HG03103 (cell line): ENCODE results near the gene TARS3.
"Not testable (repeated sequence)": the region's sequence is repeated elsewhere in the genome, so short reads cannot be mapped to it uniquely, and the experiment has no call there.

Source experiments
- ATAC-seq: cut with Tn5 transposase; IDR thresholded peaks from one replicate; pipeline ENCODE4 v1.9.1; 2021; ENCODE audit warnings: low read depth; ENCODE audit not compliant: unreplicated experiment

The TARS3 gene

GRCh38 chr15:101633356-101633755, 90.9 kb downstream of the TARS3 start:
- no peak for ATAC-seq

DNA sequence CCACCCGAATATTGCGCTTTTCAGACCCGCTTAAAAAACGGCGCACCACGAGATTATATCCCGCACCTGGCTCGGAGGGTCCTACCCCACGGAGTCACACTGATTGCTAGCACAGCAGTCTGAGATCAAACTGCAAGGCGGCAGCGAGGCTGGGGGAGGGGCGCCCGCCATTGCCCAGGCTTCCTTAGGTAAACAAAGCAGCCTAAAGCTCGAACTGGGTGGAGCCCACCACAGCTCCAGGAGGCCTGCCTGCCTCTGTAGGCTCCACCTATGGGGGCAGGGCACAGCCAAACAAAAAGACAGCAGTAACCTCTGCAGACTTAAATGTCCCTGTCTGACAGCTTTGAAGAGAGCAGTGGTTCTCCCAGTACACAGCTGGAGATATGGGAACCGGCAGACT, 97.5 kb downstream of the TARS3 start:
- ATAC-seq: not testable (repeated sequence)

DNA sequence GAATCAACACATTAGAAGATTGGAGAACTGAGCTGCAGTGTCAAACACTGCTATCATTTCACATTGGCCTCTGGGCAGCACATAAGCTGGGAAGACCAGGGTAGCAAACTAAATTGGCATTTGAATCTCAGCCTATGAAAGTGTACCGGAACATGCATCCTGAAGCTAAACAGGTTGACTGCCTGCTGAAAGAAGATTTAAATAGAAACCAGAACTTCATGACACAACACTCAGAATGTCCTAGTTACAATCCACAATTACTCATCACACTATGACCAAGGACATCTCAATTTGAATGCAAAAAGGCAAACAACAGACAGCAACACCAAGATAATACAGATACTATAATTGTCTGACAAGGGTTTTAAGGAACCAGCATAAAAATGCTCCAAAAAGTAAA, 98.3 kb downstream of the TARS3 start:
- ATAC-seq: no peak

GRCh38 chr15:101625184-101625583, 99.1 kb downstream of the TARS3 start:
- ATAC-seq: no peak

- ATAC-seq: no peak
These were observed 100.6 kb downstream of the TARS3 start for GRCh38 chr15:101623367-101624304.

DNA sequence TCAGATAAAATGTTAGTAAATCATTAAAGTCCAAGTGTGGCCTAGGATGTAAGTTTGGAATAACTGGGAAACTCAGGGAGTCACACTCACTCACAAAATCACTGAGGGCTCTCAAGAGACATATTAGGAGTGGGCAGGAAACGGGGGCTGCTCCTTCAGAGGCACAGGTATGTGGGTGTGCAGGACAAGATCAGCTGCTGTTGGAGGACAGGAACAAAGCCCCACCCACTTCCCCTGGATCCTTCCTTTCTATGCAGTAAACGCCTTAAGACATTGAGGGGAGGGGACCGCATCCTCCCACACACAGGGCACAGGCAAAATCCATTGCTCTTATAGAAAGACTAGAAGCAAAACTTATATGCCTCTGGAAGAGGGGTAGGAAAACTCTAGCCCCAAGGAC, 102.3 kb downstream of the TARS3 start:
- no peak for ATAC-seq

- ATAC-seq: no peak
These were observed 103.6 kb downstream of the TARS3 start for GRCh38 chr15:101620671-101621070.

DNA sequence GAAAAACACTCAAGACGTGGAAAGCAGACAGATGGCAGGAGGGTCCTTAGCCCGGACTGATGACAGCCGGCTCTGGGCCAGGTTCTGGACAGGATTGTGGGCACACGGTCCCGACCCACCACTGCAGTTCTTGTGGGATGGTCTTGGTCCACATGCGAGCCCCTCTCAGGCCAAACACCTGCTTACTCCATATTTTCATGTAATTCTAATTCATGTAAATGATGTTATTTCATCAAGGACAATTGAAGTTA, 104.7 kb downstream of the TARS3 start:
- no peak for ATAC-seq

DNA sequence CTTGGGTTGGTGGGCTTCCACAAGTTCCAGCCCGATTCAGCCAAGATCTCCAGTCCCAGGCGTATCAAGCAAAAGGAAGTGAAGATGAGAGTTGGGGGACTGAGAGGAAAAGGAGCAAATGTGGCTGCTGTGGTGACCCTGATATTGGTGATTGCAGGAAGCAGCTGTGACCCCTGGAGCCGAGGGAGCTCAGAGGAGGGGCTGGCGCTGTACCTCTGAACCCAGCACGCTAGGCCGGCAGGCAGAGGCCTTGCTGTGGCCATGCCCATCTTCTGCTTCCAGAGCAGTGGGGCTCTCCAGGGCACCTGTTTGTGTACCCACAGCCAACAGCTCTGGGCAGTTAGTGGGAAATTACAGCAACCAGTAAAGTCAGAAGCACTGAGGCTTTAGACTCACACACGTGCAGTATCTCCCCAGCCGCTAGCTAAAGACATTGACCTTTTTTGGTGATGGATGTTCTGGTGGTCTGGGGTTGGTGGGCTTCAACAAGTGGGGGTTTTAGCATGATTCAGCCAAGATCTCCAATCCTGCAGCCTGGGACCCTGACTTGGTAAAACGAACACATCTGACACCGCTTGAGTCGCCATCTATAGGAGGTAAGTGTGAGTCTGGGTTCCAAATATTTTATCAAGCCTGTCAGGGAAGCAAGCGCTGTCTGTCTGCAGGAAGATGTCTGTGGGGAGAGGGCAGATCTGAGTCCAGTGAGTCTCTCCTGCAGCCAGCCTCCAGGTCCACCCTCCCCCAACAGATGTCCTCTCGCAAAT, 105.2 kb downstream of the TARS3 start:
- no peak for ATAC-seq

GRCh38 chr15:101618076-101618475, 106.2 kb downstream of the TARS3 start:
- no peak for ATAC-seq

- no peak for ATAC-seq
These were observed 106.8 kb downstream of the TARS3 start for GRCh38 chr15:101617390-101617965.

DNA sequence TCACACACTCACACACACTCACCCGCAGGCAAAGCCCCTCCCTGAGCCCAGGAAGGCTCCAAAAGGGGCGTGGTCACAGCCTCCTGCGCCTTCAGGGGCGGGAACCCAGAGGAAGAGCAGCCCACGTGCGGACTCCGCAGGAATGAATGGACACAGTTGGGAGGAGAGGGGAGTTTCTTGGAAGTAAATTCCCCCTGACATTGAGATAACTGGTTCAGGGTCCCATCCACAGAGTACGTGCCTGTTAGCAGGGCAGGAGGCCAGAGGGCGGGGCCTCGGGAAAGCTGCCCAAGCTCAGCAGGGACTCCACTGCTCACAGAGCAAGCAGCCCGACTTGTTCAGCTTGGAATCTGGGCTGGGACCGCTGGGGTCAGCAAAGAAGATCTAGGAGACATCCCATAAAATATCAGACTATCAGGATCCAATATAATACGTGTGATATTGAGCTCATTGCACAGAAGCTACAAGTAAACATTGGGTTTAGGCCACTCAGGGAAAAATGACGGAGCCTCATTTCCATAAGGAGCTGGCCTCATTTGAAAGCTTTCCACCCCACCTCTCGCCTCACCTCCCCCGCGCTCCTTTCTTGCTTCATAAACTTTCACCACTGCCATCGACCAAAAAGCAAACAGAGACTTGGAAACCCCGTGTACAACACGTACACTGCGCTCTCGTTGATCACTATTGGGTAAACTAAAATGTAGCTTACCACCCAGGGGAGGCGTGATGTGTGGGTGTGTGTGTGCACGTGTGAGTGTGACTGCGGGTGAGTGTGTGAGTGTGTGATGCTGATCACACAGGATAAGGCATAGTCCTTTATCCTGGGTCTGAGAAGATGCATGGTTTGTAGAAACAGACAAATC, 108.1 kb downstream of the TARS3 start:
- no peak for ATAC-seq

DNA sequence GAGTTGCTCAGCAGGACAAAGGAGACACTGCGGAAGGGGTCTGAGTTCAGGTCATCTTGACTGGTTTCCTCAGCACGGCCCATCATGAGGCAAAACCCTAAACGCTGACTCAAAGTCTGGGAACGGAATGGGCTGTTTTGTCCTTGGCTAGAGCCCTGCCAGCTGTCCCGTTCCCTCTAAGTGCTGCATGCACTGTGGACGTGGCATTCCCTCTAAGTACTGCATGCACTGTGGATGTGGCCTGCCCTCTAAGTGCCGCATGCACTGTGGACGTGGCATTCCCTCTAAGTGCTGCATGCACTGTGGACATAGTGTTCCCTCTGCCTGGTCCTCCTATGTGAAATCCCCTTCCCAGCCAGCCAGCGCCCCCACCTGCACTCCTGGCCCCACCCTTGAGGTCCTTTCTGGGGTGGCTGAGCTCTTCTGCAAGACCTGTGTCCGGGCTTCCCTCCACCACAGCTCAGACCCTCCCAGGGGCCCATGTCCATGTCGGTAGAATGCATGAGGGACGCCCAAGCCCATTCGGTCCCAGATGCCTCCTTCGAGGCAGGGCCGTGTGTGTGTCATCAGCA, 108.8 kb downstream of the TARS3 start:
- no peak for ATAC-seq

DNA sequence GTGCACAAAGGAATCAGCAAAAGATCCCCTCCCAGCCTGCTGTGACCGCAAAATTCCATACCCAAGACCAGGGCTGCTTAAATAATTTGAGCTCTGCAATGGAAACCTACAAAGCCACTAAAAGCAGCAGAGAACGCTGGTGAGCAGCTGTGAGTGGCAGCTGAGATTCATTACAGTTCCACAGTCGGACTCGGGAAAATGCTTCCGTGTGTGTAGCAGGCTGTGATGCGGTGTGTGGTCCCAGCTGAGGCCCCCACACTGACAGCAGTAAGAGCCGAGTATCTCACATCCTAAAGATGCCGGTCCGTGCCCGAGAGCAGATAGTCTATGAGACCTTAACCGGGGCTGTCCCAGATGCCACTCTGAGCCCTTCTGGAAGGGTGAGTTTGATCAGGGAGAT, 109.5 kb downstream of the TARS3 start:
- no peak for ATAC-seq

- no peak for ATAC-seq
These were observed 110.2 kb downstream of the TARS3 start for GRCh38 chr15:101614001-101614585.

DNA sequence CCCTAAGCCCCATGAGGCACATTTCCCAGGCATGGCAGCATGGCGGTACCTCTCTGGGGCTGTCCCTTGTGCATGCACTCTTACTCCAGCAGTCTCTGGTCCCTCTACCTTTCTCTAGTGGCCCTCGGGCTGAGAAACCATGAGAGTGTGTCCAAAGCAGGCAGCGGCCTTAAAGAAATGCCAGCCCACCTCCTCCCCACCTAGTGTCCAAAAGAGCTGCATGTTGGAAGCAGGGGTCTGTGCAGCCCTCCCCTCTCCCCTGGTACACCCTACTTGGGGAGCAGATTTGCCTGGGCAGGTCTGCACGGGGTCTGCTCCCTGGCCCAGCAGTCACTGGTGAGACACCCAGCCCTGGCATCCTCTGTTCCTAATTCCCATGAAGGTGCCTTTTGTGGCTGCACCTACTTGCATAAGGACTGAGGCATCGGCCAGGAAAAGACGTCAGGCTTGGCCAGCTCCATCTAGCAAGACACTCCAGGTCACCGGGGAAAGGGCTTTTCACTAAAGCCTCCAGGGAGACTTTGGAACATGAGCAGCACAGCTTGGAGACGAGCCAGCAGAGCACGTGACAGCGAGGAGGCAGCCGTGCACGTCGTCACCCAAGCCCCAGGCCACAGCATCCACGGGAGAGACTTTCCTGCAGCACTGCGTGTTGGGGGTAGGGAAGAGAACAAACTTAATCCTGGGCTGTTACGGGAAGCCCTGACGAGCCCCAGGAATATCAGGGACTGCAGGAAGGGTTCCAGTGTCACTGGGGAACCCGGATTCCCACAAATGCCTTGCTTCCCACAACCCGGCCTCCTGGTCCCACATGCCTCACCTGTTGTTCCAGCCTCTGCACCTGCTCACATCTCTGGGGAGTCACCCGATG, 110.9 kb downstream of the TARS3 start:
- ATAC-seq: no peak

DNA sequence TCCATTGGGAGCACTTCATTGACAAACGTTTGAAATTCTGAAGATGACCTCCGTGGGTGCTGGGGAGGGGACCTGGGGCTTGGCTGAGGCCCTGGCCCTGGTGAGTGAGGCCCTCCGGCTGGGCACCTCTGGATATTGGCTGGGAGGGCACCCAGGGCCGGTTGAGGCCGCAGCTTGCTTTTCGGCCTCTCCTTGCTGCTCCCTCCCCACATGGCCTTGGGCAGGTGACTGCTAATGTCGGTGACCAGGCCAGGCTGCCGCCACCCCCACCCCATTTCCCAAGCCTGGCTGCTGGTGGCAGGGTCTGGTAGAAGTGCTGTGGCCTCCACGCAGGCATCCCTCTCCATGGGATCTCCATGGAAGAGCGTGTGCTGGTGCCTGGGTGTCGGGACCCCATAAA, 111.6 kb downstream of the TARS3 start:
- no peak for ATAC-seq

DNA sequence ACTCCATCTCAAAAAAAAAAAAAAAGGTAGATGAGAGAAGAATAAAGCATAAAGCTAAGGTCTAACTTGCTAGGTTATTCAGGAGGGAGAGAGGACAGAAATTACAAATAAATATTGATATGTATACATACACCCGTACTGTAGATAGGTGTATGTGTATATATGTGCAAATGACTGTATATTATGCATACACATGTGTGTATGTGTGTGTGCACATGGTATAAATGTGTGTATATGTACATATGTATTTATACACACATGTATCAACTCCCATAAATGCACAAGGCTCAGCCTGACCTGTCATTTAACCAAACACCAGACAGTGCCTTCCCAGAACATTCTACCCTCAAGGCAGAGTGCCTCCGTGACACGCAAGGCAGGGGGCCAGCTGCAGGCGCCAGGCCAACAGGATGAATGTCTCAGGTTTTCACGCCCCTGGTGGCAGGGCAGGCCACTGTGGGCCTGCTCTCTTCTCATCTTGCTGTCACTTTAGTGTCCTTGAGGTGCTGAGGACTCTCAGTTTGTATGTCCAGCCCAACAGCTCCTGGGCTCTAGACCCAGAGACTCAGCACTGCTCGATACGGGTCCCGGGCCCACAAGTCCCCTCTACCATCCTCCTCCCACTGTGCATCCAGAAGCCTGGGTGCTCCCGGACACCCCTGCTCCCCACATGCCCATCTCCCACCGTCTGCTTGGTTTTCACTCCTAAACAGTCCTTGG, 112.5 kb downstream of the TARS3 start:
- ATAC-seq: no peak
